Measurements from ENCODE around the gene FCER2. TPM values are rescaled to one million over a fixed set of nuclear protein-coding genes. Genes with fewer than 3 reads are reported as not detected.

FCER2 gene
- total and polyA plus RNA-seq, 4 donors = 0.14 TPM; not detected in 3

GRCh38 chr19:7650148-7650547 lies 51.8 kb downstream of the FCER2 start:
- no peak overlapping the region for H3K9ac ChIP-seq (ENCODE audit: low read depth in 1 of 2, low read length in 2 of 2)
- no peak overlapping the region for H3K27ac ChIP-seq (ENCODE audit: low read depth in 1 of 2, low read length in 2 of 2)
- peaks cover 0 to 8% (median 2%) of the 10 kb centered on the region in 4 donors for H3K4me1 ChIP-seq (ENCODE audit: control insufficient read depth in 4 of 4, insufficient read depth in 4 of 4, low read length in 3 of 4)
- TF ChIP-seq MAX (IDR thresholded peaks at IDR 0.05) (no peak), HNF4A (conservative IDR thresholded peaks at IDR 0.05) (no peak), GABPA (IDR thresholded peaks at IDR 0.05 in 1 of 2, conservative IDR thresholded peaks at IDR 0.05 in 1 of 2) (no peak), YY1 (IDR thresholded peaks at IDR 0.05) (no peak), EGR1 (IDR thresholded peaks at IDR 0.05; ENCODE audit: low read depth in 2 of 2) (no peak), ZBTB33 (IDR thresholded peaks at IDR 0.05) (no peak), ATF3 (IDR thresholded peaks at IDR 0.05) (no peak), HNF4G (IDR thresholded peaks at IDR 0.05) (no peak), JUND (IDR thresholded peaks at IDR 0.05) (no peak), RAD21 (IDR thresholded peaks at IDR 0.05) (no peak)
- H3K9me3 ChIP-seq (ENCODE audit: control insufficient read depth in 4 of 4, low read length in 3 of 4) = no peaks in the 10 kb centered on the region
- H3K4me3 ChIP-seq (ENCODE audit: low read depth in 1 of 3, low read length in 3 of 3) = no peak overlapping the region
- no peak for DNase-seq (ENCODE audit: low spot score)
- WGBS = 67% methylated on average over 2 of the region's 2 CpGs
- H3K27me3 ChIP-seq (ENCODE audit: control insufficient read depth in 4 of 4, insufficient read depth in 4 of 4, low read length in 3 of 4) = no peaks in the 10 kb centered on the region
- no peaks in the 10 kb centered on the region for H3K36me3 ChIP-seq (ENCODE audit: control insufficient read depth in 4 of 4, insufficient read depth in 3 of 4, low read depth in 1 of 4, low read length in 3 of 4)

GRCh38 chr19:7648265-7649014 lies 53.5 kb downstream of the FCER2 start:
- H3K27ac ChIP-seq (ENCODE audit: low read depth in 1 of 2, low read length in 2 of 2) = no peak overlapping the region
- WGBS = 87% methylated on average over 15 of the region's 15 CpGs
- H3K27me3 ChIP-seq (ENCODE audit: control insufficient read depth in 4 of 4, insufficient read depth in 4 of 4, low read length in 3 of 4) = no peaks in the 10 kb centered on the region
- DNase-seq (ENCODE audit: low spot score) = no peak
- H3K4me3 ChIP-seq (ENCODE audit: low read depth in 1 of 3, low read length in 3 of 3) = no peak overlapping the region
- peaks cover 0 to 3% (median 0%) of the 10 kb centered on the region in 4 donors for H3K36me3 ChIP-seq (ENCODE audit: control insufficient read depth in 4 of 4, insufficient read depth in 3 of 4, low read depth in 1 of 4, low read length in 3 of 4)
- TF ChIP-seq SP1 (IDR thresholded peaks at IDR 0.05) = no peak
- no peak for TF ChIP-seq HNF4A (conservative IDR thresholded peaks at IDR 0.05)
- no peak for TF ChIP-seq RXRA (IDR thresholded peaks at IDR 0.05)
- TF ChIP-seq YY1 (IDR thresholded peaks at IDR 0.05) = no peak
- TF ChIP-seq HNF4G (IDR thresholded peaks at IDR 0.05) = no peak
- TF ChIP-seq EGR1 (IDR thresholded peaks at IDR 0.05; ENCODE audit: low read depth in 2 of 2) = no peak
- TF ChIP-seq FOXA1 (IDR thresholded peaks at IDR 0.05) = no peak
- TF ChIP-seq FOXA2 (IDR thresholded peaks at IDR 0.05) = no peak
- H3K9me3 ChIP-seq (ENCODE audit: control insufficient read depth in 4 of 4, low read length in 3 of 4) = no peaks in the 10 kb centered on the region
- peaks cover 0 to 8% (median 2%) of the 10 kb centered on the region in 4 donors for H3K4me1 ChIP-seq (ENCODE audit: control insufficient read depth in 4 of 4, insufficient read depth in 4 of 4, low read length in 3 of 4)
- H3K9ac ChIP-seq (ENCODE audit: low read depth in 1 of 2, low read length in 2 of 2) = no peak overlapping the region

- H3K4me1 ChIP-seq (ENCODE audit: control insufficient read depth in 4 of 4, insufficient read depth in 4 of 4, low read length in 3 of 4) = peaks cover 0 to 5% (median under 1%) of the 10 kb centered on the region in 4 donors
- no peak for TF ChIP-seq NR2F2 (IDR thresholded peaks at IDR 0.05)
- no peak for TF ChIP-seq YY1 (IDR thresholded peaks at IDR 0.05)
- H3K27ac ChIP-seq (ENCODE audit: low read depth in 1 of 2, low read length in 2 of 2) = no peak overlapping the region
- no peaks in the 10 kb centered on the region for H3K9me3 ChIP-seq (ENCODE audit: control insufficient read depth in 4 of 4, low read length in 3 of 4)
- WGBS = 93% methylated on average over 26 of the region's 26 CpGs
- DNase-seq (ENCODE audit: low spot score) = no peak
- peaks cover 0 to 3% (median 0%) of the 10 kb centered on the region in 4 donors for H3K36me3 ChIP-seq (ENCODE audit: control insufficient read depth in 4 of 4, insufficient read depth in 3 of 4, low read depth in 1 of 4, low read length in 3 of 4)
- no peak overlapping the region for H3K4me3 ChIP-seq (ENCODE audit: low read depth in 1 of 3, low read length in 3 of 3)
- H3K27me3 ChIP-seq (ENCODE audit: control insufficient read depth in 4 of 4, insufficient read depth in 4 of 4, low read length in 3 of 4) = no peaks in the 10 kb centered on the region
- H3K9ac ChIP-seq (ENCODE audit: low read depth in 1 of 2, low read length in 2 of 2) = no peak overlapping the region
These were observed 54.8 kb downstream of the FCER2 start for GRCh38 chr19:7647156-7647555.

Measured in liver (tissue), 9 donors.